NCI-H1092 (cell line): ENCODE results near the gene EXOSC5.
"Not testable (repeated sequence)": the region's sequence is repeated elsewhere in the genome, so short reads cannot be mapped to it uniquely, and the experiment has no call there.

Experiments used
- DNase-seq: peaks from one replicate; lab custom pipeline; 2025; lab: John Stamatoyannopoulos, UW

Gene EXOSC5

GRCh38 chr19:41426116-41426841 lies 29.1 kb upstream of the EXOSC5 start:
- DNase-seq = no peak

GRCh38 chr19:41425174-41426115 lies 28.3 kb upstream of the EXOSC5 start:
- no peak for DNase-seq

- DNase-seq = no peak
These were observed 27.4 kb upstream of the EXOSC5 start for GRCh38 chr19:41424335-41425173.

GRCh38 chr19:41422955-41423354 lies 25.8 kb upstream of the EXOSC5 start:
- DNase-seq = no peak

GRCh38 chr19:41422456-41422855 lies 25.3 kb upstream of the EXOSC5 start:
- DNase-seq = no peak

GRCh38 chr19:41421973-41422372 lies 24.8 kb upstream of the EXOSC5 start:
- DNase-seq = no peak

- DNase-seq = no peak
These were observed 24.2 kb upstream of the EXOSC5 start for GRCh38 chr19:41421314-41421713.

GRCh38 chr19:41420101-41420880 lies 23.1 kb upstream of the EXOSC5 start:
- no peak for DNase-seq

- DNase-seq = no peak
These were observed 19.1 kb upstream of the EXOSC5 start for GRCh38 chr19:41416194-41416674.

GRCh38 chr19:41415154-41415571 lies 18.0 kb upstream of the EXOSC5 start:
- DNase-seq = peak; percentile 20

GRCh38 chr19:41414461-41414860 lies 17.3 kb upstream of the EXOSC5 start:
- no peak for DNase-seq

- no peak for DNase-seq
These were observed 16.8 kb upstream of the EXOSC5 start for GRCh38 chr19:41413947-41414346.

- DNase-seq = no peak
These were observed 15.8 kb upstream of the EXOSC5 start for GRCh38 chr19:41412953-41413352.

- no peak for DNase-seq
These were observed 14.8 kb upstream of the EXOSC5 start for GRCh38 chr19:41411968-41412265.

- no peak for DNase-seq
These were observed 14.2 kb upstream of the EXOSC5 start for GRCh38 chr19:41411100-41411967.

- no peak for DNase-seq
These were observed 13.3 kb upstream of the EXOSC5 start for GRCh38 chr19:41410336-41411054.

- DNase-seq = no peak
These were observed 12.1 kb upstream of the EXOSC5 start for GRCh38 chr19:41409288-41409687.

GRCh38 chr19:41408846-41409245 lies 11.7 kb upstream of the EXOSC5 start:
- DNase-seq = not testable (repeated sequence)

GRCh38 chr19:41408256-41408655 lies 11.1 kb upstream of the EXOSC5 start:
- no peak for DNase-seq

GRCh38 chr19:41407271-41407670 lies 10.1 kb upstream of the EXOSC5 start:
- no peak for DNase-seq
